SK-N-MC (cell line): ENCODE data around the gene CCDC88C.
A peak's percentile ranks its signal among the peaks of the same experiment; 100 is the strongest.

ENCODE experiments used
- DNase-seq: peaks from one replicate; pipeline ENCODE4 v3.0.0-alpha.2; 2011; ENCODE audit warnings: low read depth, low spot score
- H3K27ac ChIP-seq: fragments of 200-600 bp; sonication (generic); 2 replicates; pipeline ENCODE4 v1.5.1; 2016; ENCODE audit warnings: mixed run types
- H3K36me3 ChIP-seq: fragments of 200-600 bp; sonication (generic); 2 replicates; pipeline ENCODE4 v1.6.1; 2017; ENCODE audit warnings: antibody characterized with exemption, low read length, mixed read lengths; ENCODE audit not compliant: insufficient read depth
- H3K4me3 ChIP-seq: fragments of 200-600 bp; sonication (generic); 2 replicates; pipeline ENCODE4 v1.5.1; 2016
- H3K9ac ChIP-seq: fragments of 200-600 bp; sonication (generic); 2 replicates; pipeline ENCODE4 v1.8.0; 2017; ENCODE audit warnings: mixed run types, mixed read lengths; ENCODE audit not compliant: insufficient read length
- H3K9me3 ChIP-seq: fragments of 200-600 bp; sonication (generic); 2 replicates; pipeline ENCODE4 v1.6.1; 2017; ENCODE audit warnings: low read depth, mild to moderate bottlenecking, antibody characterized with exemption, low read length, moderate library complexity, mixed read lengths
- EZH2 ChIP-seq: fragments of 200-600 bp; sonication (generic); IDR thresholded peaks from one replicate; pipeline ENCODE4 v1.6.1; 2017; ENCODE audit warnings: antibody characterized with exemption
- FOXP2 ChIP-seq: optimal IDR thresholded peaks from 2 replicates; pipeline ENCODE3; 2011; ENCODE audit warnings: mild to moderate bottlenecking, moderate library complexity; ENCODE audit not compliant: insufficient read depth; ENCODE audit errors: extremely low read length, control extremely low read depth
- POLR2AphosphoS5 ChIP-seq: IDR thresholded peaks from 2 replicates; pipeline ENCODE4 v1.6.1; 2012; ENCODE audit warnings: mild to moderate bottlenecking, low read depth, low read length, borderline replicate concordance

Gene CCDC88C

GRCh38 chr14:91284791-91285548 is 132.7 kb downstream of the CCDC88C start:
- peak; percentile 24 for DNase-seq

GRCh38 chr14:91284146-91284790 is 133.4 kb downstream of the CCDC88C start:
- Histone ChIP-seq H3K36me3 (peaks cover 23% of the 10 kb centered on the region; the same call in 1 of the 2 replicates), H3K9me3 (no peaks in the 10 kb centered on the region), H3K9ac (no peak overlapping the region), H3K4me3 (no peak overlapping the region; the same call in 1 of the 2 replicates), H3K27ac (no peak overlapping the region)
- DNase-seq = no peak
- TF ChIP-seq POLR2AphosphoS5 = no peak
- TF ChIP-seq FOXP2 = no peak
- TF ChIP-seq EZH2 = no peak

More at GRCh38 chr14:91284791-91285548, 132.7 kb downstream of the CCDC88C start:
- Histone ChIP-seq H3K36me3 (peaks cover 23% of the 10 kb centered on the region; the same call in 1 of the 2 replicates), H3K9ac (no peak overlapping the region), H3K9me3 (no peaks in the 10 kb centered on the region), H3K27ac (no peak overlapping the region), H3K4me3 (no peak overlapping the region)
- TF ChIP-seq FOXP2 (no peak), EZH2 (no peak)

- Histone ChIP-seq H3K36me3 (peaks cover 23% of the 10 kb centered on the region; the same call in 1 of the 2 replicates), H3K27ac (no peak overlapping the region)
- DNase-seq = no peak
Measured at GRCh38 chr14:91283666-91284065, 134.0 kb downstream of the CCDC88C start.

GRCh38 chr14:91282954-91283645 is 134.5 kb downstream of the CCDC88C start:
- H3K9ac ChIP-seq = no peak overlapping the region
- H3K27ac ChIP-seq = no peak overlapping the region
- H3K9me3 ChIP-seq = no peaks in the 10 kb centered on the region
- TF ChIP-seq FOXP2 (no peak), EZH2 (no peak), POLR2AphosphoS5 (no peak)
- no peak for DNase-seq
- peaks cover 26% of the 10 kb centered on the region; the same call in 1 of the 2 replicates for H3K36me3 ChIP-seq
- no peak overlapping the region for H3K4me3 ChIP-seq

More at GRCh38 chr14:91283666-91284065, 134.0 kb downstream of the CCDC88C start:
- Histone ChIP-seq H3K9me3 (no peaks in the 10 kb centered on the region), H3K9ac (no peak overlapping the region), H3K4me3 (no peak overlapping the region)
- TF ChIP-seq POLR2AphosphoS5 = no peak
- no peak for TF ChIP-seq EZH2
- no peak for TF ChIP-seq FOXP2

- no peak overlapping the region for H3K27ac ChIP-seq
- H3K4me3 ChIP-seq = no peak overlapping the region
- TF ChIP-seq POLR2AphosphoS5 (no peak), FOXP2 (no peak), EZH2 (no peak)
- H3K9me3 ChIP-seq = no peaks in the 10 kb centered on the region
- H3K9ac ChIP-seq = no peak overlapping the region
- H3K36me3 ChIP-seq = peaks cover 31% of the 10 kb centered on the region; the same call in 1 of the 2 replicates
- no peak for DNase-seq
Measured at GRCh38 chr14:91281346-91281745, 136.3 kb downstream of the CCDC88C start.

GRCh38 chr14:91280129-91280528 is 137.5 kb downstream of the CCDC88C start:
- H3K9me3 ChIP-seq = no peaks in the 10 kb centered on the region
- H3K9ac ChIP-seq = no peak overlapping the region
- no peak overlapping the region for H3K27ac ChIP-seq
- H3K4me3 ChIP-seq = no peak overlapping the region
- no peak for DNase-seq
- peaks cover 24% of the 10 kb centered on the region; the same call in 1 of the 2 replicates for H3K36me3 ChIP-seq
- no peak for TF ChIP-seq EZH2
- TF ChIP-seq POLR2AphosphoS5 = no peak
- TF ChIP-seq FOXP2 = no peak

- Histone ChIP-seq H3K27ac (no peak overlapping the region), H3K36me3 (peaks cover 24% of the 10 kb centered on the region; the same call in 1 of the 2 replicates), H3K9ac (no peak overlapping the region), H3K9me3 (no peaks in the 10 kb centered on the region), H3K4me3 (no peak overlapping the region)
- no peak for TF ChIP-seq EZH2
- no peak for TF ChIP-seq FOXP2
- TF ChIP-seq POLR2AphosphoS5 = no peak
- DNase-seq = no peak
Measured at GRCh38 chr14:91279354-91279753, 138.3 kb downstream of the CCDC88C start.

- Histone ChIP-seq H3K9ac (no peak overlapping the region), H3K9me3 (no peaks in the 10 kb centered on the region), H3K36me3 (peaks cover 21% of the 10 kb centered on the region; the same call in 1 of the 2 replicates), H3K27ac (no peak overlapping the region), H3K4me3 (no peak overlapping the region)
- TF ChIP-seq POLR2AphosphoS5 (no peak), EZH2 (no peak), FOXP2 (no peak)
- no peak for DNase-seq
Measured at GRCh38 chr14:91278383-91278715, 139.3 kb downstream of the CCDC88C start.
